DMS153 treated with DMSO at 0.1 percent for 48 hours (cell line): Measurements from ENCODE around the gene MRPL27.

Experiments
- DNase-seq: peaks from one replicate; lab custom pipeline; 2025; ENCODE audit not compliant: unreplicated experiment; lab: John Stamatoyannopoulos, UW

The MRPL27 gene

DNA sequence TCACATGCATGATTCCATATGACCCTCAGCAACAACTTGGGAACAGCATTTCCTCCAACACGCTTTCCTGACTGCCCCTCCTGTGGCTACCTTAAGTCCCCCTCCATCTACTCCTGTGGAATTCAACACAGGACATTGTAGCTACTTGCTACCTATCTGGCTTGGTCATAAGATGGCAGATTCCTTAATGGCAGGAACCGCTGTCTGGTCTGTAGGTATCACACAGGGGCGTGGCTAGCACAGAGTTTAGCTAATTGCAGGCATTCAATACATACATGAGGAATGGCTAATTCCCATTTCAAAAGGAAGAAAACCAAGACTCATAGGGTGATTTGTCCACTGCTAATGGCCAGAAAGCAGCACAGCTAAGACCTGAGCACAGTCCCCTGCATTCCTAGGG, 15.7 kb upstream of the MRPL27 start:
- DNase-seq: no peak

DNA sequence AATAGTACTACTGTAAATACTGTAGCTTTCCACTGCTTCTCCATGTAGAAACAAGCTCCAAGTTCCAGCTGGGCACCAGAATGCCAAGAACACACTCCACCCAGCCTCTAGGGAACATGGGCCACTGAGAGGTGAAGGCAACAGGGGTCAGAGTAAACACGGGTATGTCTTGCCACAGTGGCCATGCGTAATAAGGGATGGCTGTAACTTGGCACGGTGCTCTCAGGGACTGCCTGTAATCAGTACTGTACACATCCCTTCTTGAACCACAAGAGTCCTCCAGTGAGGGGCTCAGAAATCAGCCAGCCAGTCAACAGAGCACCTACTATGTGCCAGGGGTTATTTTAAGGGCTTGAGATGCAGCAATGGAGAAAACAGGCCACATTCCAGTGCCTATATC, 13.5 kb upstream of the MRPL27 start:
- no peak for DNase-seq

DNA sequence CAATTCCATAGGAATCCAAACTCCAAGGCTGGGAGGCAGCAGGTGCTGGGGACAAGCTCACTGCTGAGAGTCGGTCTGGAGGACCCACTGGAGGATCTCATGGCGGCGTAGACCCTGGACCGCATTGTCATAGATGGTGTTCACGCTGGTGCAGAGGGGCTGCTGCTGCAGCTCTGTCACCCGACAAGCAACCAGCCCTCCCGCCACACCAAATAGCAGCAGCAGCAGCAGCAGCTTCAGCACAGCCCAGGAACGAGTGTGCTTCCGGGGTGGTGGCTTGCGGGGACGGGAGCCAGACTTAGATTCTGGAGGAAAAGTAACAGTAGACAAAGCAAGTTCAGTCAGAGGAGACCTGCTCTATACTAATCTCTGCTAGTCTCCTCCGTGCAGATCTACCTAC, 9.9 kb upstream of the MRPL27 start:
- DNase-seq: no peak

DNA sequence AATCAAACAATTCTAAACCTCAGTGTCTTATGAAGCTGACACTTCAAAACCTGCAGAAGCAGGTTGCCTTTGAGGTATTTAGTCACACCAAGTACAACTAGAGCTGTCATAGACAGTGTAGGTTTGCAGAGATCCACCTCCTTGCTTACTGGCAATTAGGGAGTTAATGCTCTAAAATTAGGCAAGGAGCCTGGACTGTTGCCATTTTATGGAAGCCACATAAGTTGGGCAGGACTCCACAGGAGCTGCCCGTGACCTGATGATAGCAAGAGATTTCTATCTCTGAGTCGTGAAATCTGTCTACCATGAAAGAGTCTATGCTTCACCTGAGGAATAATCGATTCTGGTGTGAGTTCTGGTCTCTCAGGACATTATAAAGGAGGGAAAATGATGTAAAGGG, 8.9 kb upstream of the MRPL27 start:
- no peak for DNase-seq

DNA sequence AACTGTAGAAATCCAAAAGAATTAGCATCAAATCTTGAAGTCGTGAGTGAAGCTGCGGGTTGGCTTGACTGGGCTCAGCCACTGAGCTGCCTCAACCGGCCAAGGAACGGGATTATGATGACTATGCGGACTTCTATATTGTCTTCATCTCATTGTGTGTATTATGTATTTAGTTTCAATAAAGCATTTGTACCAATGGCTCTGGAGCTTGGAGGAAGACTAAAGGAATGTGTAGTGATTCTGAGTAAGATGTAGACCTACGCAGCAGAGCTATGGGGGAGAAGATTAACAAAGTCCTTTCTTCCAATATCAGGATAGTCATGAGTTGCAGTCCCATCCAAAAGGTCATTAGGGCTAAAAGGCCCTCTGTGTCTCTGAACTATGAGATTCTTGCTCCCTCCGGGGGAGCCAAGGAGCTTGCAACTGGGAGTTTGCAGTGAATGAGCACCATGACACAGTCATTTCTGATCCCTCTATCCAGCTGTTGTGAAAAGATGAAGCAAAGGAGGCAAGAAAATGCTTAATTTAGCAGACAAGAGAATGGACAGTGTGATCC, 8.4 kb upstream of the MRPL27 start:
- no peak for DNase-seq

DNA sequence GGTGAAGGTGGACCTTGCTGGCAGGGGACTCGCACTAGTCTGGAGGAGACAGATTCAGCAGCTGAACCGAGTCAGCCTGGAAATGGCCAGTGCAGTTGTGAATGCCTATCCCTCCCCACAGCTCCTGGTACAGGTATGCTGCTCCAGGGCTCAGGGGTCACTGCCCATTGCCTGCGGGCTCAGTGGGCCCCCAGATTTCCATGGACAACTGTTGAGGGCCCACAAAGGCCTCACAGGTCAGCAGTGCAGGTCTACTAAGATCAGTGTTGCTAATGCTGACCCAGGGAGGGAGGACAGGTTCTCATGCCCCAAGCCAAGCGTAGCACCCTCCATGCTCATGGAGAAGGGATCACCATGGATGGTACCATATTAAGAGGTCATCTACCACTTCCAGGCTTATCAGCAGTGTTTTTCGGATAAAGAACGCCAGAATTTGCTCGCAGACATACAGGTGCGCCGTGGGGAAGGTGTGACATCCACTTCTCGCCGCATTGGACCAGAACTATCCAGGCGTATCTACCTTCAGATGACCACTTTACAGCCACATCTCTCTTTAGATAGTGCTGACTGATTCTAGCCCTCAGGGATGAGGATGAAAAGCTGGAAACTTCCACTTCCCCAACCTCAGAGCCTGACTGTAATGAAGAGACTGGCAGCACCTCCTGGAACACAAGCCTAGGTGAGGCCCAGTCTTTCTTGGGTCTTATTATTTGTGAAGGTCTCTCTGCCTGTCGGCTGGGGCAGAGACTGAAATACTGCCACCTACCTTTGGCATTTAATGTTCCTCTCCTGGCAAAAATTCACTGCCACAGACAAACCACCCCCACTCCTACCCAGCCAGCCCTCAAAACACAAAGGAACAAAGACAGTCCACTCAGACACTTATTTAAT, 7.6 kb upstream of the MRPL27 start:
- no peak for DNase-seq

DNA sequence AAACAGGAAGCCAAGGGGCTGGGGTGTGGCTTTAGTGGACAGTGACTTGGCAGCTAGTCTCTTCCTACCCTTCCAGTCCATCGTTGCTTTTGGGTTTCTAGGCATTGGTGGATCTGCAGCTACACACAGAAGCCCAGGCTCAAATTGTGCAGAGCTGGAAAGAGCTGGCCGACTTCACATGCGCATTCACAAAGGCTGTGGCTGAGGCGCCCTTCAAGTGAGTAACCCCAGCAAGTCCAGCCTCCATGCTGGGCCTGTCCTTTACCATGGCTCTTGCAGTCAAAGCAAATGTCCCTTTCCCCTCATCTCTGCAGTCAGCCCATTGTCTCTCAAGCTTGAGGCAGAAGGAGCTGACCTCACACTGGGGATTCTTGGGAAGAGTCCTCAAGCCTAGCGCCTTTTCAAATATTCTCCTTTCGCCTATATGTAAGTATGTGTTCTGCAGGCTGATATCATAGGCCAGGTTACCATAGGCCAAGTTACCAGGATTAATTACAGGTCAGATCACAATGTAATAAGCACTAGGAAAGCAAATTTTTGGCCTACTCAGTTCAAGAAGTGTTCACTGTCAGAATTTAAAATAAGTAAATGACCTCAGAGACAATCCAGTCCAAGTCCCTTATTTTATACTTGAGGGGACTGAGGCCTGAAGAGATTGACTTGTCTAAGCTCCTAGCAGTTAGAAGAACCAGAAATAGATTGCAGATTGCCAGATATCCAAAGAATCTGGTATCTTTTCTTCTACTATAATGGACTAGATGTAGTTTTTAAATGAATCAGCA, 6.6 kb upstream of the MRPL27 start:
- no peak for DNase-seq

DNA sequence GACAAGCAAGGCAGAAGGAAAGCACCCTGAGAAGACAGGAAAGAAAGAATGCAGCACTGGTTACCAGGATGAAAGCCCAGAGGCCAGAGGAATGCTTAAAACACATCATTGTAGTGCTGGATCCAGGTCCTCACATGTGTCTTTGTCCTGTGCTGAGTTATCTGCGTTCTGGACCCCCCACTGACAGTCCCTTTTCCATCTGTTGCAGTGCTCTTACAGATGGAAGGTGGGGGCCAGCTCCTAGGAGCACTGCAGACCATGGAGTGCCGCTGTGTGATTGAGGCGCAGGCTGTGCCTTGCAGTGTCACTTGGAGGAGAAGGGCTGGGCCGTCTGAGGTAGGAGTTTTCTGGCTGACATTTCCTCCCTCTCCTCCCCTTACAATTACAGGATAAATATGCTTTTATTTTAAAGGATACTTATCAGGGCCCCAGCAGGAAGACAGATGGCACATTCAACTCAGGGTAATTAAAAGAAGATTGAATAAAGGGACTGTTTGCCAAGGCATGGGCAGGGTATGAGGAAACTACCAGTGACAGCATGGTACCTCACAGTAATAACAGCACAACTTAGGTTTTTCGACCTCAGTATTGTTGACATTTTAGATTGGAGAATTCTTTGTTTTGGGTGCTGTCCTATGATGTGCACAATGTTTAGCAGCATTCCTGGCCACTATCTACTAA, 3.0 kb upstream of the MRPL27 start:
- no peak for DNase-seq

DNA sequence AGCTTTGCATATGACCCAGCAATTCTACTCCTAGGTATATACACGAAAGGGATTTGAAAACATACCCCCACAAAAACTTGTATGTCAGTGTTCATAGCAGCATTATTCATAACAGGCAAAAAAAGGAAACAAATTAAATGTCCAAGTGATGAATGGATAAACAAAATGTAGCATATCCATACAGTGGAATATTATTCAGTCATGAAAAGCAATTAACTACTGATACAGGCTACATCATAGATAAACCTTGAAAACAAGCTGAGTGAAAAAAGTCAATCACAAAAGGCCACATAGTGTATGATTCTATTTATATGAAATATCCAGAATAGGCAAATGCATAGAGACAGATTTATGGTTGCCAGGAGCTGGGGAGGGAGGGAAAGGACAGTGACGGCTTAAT, 721 bp upstream of the MRPL27 start:
- no peak for DNase-seq

DNA sequence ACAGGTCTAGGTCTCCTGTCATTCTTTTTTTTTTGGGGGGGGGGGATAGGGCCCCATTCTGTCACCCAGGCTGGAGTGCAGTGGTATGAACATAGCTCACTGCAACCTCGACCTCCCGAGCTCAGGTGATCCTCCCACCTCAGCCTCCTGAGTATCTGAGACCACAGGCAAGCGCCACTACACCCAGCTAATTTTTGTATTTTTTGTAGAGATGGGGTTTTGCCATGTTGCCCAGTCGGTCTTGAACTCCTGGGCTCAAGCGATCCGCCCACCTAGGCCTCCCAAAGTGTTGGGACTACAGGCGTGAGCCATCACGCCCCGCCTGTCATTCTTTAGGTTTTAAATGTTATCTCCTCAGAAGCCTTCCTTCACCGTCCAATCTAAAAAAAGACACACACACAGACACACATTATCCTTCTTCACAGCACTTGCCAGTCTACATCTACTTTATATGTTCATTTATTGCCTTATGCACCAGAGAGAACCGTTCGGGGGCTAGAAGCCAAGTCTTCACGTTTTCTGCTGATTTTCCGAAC, 694 bp downstream of the MRPL27 start:
- DNase-seq: no peak

DNA sequence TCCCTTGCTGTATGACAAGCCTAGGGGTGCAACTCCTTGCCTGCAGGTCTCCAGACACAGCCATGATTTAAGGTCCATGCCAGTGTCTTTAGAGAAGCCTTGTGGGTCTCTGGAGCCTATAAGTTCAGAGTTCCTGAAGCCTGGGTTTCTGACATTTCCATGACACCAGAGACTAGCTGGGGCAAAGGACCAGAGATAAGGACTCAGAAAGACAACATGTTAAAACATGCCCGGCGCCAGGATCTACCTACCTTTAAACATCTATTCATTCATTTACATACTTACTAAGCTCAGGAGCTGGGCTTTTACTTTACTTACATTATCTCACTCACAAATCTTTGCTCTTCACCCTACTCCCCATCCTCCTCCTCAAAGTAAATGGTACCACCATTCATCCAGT, 1.5 kb downstream of the MRPL27 start:
- no peak for DNase-seq

DNA sequence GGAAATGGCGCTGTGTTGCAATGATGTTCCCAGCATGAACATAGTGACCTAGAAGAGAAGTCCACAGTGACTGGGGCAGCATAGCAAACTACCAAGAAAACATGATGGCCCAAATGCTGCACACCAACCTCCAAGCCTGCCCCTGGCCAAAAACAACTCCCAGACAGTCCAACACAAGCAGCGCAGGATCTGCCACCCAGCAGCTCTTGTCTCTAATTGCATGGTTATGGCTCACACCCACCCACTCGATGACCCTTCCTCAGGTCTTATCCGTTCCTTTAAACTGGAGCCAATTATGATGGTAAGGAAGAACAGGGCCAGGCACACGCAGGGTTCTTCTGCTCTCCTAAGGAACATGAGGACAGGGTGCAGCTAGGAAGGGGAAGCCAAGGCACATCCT, 2.9 kb downstream of the MRPL27 start:
- DNase-seq: no peak

DNA sequence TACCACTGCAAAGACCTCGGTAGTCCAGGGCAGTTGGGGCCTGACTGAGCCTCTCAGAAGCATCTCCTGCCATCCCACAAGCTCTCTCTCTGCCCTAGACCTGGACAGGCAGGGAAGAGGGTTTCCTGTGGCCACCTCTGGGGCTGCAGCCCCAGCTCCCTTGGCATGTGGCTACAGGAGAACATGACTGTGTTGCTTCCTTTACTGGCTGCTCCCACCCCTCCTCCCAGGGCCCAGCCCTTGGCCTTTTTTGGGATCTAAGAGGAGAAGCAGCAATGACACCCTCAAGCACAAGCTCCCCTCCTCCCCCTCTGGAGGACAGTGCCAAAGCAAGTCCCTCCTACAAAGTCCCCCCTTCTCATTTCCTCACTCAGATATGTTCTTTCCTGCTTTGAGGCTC, 5.6 kb downstream of the MRPL27 start:
- no peak for DNase-seq

DNA sequence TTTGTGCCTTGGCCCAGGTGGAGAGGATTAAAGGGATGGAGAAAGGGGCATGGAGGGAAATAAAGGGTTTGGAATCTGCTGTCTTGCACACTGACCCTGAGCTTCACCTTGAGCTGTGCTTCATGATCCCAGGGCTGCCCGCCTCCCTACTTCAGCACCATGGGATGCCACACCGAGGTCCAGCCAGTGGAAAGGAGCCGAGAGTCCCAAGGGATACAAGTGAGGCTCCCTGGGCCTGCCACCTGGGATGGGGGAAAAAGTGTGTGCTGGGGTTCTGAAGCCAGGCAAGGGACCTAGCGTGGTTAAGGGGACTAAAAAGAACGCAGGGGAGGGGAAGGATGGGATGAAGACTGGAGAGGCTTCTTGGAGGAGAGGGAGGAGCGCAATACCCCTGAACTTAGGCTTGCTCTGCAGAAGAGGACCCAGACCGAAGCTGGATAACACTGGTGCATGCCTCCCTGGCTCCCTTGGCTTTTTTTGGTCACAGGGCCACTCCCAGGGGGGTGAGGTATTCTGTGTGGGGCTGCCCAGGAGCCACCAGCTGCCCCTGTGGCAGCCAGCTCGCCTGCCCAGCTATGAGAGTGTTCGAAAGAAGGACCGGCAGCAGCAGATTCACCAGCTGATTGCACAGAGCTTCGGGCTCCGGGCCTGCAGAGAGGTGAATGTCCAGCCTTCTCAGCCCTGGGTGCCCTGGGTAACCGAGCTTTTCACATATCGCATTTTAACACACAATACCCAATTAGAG, 7.2 kb downstream of the MRPL27 start:
- DNase-seq: no peak

DNA sequence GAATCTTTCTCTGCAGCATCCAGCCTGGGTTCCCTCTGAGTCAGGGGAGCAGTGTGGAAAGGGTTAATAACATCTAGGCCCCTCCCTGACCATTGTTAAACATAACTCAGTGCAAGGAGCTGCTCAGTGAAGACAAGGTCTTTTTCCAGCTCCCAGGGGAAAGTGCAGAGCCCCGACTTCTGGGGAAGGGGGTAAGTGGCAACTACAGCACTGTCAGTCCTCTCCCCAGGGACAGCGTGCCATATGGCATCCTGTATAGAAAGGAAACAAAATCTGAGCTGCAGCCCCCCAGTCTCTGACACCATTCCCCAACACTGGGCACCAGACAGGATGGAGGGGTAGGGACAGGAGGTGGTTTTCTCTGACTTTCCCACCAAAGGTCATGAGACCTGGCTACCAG, 7.8 kb downstream of the MRPL27 start:
- no peak for DNase-seq

DNA sequence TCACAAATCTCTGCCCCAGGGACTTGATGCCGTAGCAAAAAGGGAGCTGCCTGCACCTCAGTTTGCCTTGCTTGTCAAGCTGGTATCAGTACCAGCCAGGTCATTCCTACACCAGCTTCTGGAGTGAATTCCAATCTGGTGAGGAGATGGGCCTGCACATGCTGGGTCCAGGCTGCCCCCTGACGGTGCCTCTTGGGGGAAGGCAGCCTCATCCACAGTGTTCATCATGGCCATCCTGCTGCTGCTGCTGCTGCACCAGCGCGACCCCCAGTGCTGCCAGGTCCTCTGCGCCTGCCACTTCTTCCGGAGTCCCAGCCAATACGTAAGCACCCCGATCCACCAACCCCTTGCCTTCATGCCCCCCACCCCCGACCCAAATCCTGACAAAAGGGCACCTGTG, 8.3 kb downstream of the MRPL27 start:
- no peak for DNase-seq

DNA sequence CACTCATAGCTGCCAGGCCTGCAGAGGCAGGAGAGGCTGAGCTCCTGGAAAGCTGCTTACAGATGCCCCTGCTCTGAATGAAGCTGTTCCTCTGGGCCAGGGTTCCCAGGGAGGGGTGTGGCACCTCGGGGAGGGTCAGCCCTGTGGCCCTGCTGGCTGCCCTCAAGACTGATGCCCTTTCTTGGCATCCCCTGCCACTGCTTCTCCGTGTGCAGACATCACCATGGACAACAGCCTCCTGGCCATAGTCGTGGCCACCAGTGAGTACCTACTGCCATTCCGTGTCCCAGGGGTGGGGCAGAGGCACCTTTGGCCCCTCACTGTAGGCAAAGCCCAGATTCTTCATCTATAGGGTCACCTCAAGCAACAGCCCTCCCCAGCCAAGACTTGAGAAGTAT, 8.9 kb downstream of the MRPL27 start:
- no peak for DNase-seq

DNA sequence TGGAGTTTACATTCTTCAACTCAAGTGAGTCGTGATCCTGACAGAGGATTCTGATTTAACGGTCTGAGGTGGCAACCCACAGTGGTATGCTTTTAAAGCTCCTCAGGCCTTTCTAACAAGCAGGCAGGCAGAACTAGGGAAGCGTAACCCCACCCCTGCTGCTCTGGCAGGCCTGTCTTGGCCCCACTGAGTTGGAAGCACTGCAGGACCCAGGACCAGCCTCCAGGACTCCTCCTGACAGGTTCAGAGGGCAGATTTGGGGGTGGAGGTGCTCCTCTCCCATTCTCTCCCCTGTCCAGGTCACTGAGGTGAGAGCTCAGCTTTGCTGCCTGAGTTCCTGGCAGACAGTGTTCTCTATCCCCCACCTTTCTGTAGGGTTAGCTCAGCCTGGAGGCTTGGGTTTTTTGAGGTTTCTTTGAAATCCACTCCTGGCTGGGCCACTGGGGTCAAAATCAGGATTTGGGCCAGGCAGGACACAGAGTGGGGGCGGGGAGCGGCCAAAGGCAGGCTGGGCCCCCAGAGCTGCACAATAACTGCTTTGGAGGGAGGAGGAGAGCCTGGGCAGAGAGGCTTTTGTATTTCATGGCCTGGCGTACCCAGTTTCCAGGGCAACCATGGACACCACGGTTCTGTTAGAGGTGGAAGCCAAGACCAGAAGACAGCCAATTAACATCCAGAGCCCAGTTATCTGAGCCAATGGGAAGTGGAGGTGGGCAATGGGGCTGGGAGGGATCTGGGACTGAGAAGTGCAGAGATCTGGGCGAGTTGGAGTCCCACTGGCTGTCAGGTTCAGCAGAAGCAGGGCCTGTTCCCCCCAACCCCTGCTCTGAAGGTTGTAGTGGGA, 9.5 kb downstream of the MRPL27 start:
- DNase-seq: no peak

DNA sequence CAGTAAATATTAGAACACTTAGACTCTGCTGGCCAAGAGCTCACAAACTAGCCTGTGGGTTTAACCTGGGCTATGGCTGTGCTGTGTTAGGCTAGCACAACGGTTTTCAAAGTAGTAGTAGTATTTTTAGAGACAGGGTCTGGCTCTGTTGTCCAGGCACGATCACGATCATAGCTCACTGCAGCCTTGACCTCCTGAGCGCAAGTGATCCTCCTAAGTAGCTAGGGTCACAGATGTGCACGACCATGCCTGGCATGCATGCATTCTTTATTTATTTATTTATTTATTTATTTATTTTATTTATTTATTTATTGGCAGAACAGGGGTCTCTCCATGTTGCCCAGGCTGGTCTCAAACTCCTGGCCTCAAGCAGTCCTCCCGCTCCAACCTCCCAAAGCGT, 10.3 kb downstream of the MRPL27 start:
- no peak for DNase-seq
